Stimulated activated CD8-positive, alpha-beta memory T cell treated with anti-CD3 and anti-CD28 coated beads, Interleukin-12 subunit alpha, Interleukin-12 subunit beta, amount 100 ng/mL, for 4 hours (primary cell): Measurements from ENCODE around the gene PLCB1.
"Not testable (repeated sequence)": the region's sequence is repeated elsewhere in the genome, so short reads cannot be mapped to it uniquely, and the experiment has no call there.

Experiments used
- DNase-seq: peaks from one replicate; pipeline ENCODE4 v3.0.0-alpha.2; 2020; ENCODE audit warnings: low read depth

The PLCB1 gene

GRCh38 chr20:8842525-8842924 lies 710.5 kb downstream of the PLCB1 start:
- no peak for DNase-seq

GRCh38 chr20:8844179-8844578 lies 712.1 kb downstream of the PLCB1 start:
- no peak for DNase-seq

- no peak for DNase-seq
Measured at GRCh38 chr20:8849990-8850389, 717.9 kb downstream of the PLCB1 start.

DNA sequence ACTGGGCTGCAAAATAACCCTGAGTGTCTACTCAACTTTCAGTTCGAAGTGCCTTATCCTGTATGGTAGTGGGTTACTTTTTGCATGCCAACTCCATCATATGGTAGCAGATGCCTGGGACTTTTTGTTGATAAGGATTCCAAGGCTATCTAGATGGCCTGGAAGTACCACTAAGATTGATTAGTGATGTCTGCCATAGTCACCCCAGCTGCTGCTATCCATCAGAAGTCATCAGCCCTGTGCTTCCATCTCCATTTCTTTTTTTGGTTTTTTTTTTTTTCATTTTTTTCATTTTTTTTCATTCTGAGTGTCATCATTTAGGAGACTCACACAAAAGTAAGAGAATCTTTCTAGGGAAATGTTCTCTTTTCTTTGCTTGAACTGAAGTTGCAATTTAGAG lies 719.4 kb downstream of the PLCB1 start:
- DNase-seq = no peak

- DNase-seq = not testable (repeated sequence)
Measured at GRCh38 chr20:8851919-8852318, 719.9 kb downstream of the PLCB1 start.

- not testable (repeated sequence) for DNase-seq
Measured at GRCh38 chr20:8853211-8853610, 721.1 kb downstream of the PLCB1 start.

GRCh38 chr20:8853805-8854338 lies 721.8 kb downstream of the PLCB1 start:
- DNase-seq = no peak

DNA sequence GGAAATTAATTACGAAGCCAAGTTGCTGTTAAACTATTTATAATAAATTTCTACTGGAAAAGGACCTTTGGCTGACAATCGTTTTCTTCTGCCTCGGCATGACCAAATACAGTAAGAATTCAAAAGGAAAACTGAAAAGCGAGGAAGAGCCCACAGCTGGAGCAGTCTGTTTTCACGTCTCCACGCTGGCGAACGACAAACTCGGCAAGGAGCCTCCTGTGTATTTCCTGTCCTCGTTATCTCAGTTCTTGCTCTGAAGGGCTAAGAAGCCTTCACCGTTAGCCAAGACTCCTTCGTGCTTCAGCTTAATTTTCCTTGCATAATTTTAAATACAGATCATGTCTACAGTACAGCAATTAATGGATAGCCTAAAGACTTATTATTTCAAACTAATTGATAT lies 722.5 kb downstream of the PLCB1 start:
- no peak for DNase-seq

DNA sequence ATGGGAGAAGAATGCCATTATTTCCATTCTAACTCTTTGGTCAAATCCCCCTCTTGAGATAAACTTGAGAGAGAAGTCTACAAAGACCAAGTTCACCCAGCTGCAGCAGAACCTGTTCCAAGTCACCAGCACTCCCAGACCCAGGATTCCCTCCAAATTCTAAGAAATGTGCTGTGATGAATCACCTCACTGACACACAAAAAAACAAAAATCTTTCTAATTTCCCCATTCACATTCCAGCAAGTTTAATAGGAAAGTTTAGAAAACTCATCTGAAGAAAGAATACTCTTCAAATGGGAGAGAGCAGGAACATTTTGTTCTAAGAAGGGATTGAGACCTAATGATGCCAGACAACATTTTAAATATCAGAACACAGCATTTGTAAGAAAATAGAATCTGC lies 723.2 kb downstream of the PLCB1 start:
- DNase-seq = no peak

- DNase-seq = no peak
Measured at GRCh38 chr20:8856668-8857067, 724.6 kb downstream of the PLCB1 start.

- no peak for DNase-seq
Measured at GRCh38 chr20:8858181-8858787, 726.2 kb downstream of the PLCB1 start.

DNA sequence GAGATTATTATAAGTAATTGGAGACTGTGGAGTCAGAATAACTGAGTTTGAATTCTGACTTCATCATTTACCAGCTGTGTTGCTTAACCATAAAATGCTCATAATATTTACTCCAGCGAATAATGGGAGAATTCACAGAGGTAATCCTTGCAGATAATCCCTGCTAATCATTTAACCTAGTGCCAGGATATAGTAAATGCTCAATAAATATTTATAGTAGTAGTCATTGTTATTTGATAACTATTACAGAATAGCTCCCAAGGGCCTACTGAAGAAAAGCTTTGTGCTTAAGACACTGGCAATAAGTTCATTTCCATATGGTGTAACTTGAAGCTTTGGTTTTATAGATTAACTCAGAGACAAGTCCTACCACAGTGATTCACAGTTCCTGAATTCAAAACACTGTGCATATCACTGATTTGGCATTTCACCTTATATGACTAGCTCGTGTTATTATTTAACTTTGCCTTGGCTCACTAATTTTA lies 728.0 kb downstream of the PLCB1 start:
- no peak for DNase-seq

GRCh38 chr20:8862092-8862491 lies 730.0 kb downstream of the PLCB1 start:
- no peak for DNase-seq

GRCh38 chr20:8865636-8866035 lies 733.6 kb downstream of the PLCB1 start:
- DNase-seq = no peak

- DNase-seq = no peak
Measured at GRCh38 chr20:8867038-8867740, 735.1 kb downstream of the PLCB1 start.

DNA sequence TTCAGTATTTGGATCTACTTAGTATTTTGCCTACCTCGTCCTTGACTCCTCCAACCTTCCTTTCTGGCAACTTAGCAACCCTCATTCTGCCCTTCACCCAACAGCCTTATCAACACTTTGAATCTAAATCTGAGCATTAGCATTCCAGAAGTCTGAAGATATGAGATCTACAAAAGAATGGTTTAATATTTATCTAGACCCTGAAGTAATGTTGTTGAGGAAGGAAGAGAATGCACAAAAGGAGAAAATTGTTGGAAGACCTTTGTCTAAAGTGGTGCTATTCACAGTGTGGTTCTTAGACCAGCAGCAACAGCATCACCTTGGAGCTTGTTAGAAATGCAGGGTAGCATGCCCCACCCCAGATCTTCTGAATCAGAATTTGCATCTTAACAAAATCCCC lies 738.6 kb downstream of the PLCB1 start:
- DNase-seq = no peak

- DNase-seq = no peak
Measured at GRCh38 chr20:8874437-8874836, 742.4 kb downstream of the PLCB1 start.

GRCh38 chr20:8875586-8875985 lies 743.5 kb downstream of the PLCB1 start:
- DNase-seq = no peak

DNA sequence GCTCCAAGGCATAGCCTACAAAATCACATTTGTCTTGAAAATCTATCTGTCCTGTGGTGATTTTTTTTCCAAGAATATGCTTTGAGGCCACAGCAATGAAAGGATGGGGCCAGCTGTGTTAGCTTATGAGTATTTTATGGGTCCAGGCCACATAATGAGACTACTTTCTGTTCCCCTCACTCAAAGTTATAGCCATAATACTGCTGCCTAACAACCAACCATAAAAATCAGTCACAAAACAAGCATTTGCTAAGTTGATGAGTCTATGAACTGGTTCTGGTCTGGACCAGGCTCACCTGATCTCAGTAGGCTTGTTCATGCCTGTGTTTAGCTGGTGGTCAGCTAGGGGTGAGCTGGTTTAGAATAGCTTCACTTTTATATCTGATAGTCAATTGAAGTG lies 744.3 kb downstream of the PLCB1 start:
- no peak for DNase-seq

DNA sequence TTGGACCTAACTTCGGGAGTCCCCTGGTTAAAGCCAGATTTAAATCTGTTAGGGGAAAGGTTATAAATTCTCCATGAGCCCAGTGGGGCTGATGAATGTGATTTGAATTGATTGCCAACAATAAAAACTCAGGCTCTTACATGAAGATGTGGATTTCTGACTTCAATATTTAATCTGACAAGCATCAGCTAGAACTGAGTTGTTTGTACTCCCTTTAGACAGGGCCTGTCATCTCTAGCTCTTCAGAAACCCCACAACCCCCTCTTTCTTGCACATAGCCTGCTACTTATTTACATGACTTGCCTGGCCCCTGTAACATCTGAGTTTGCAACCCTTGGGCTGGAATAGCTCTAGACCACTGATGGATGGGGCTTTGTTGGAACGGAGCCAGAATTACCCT lies 745.2 kb downstream of the PLCB1 start:
- no peak for DNase-seq

GRCh38 chr20:8879669-8880068 lies 747.6 kb downstream of the PLCB1 start:
- DNase-seq = no peak

DNA sequence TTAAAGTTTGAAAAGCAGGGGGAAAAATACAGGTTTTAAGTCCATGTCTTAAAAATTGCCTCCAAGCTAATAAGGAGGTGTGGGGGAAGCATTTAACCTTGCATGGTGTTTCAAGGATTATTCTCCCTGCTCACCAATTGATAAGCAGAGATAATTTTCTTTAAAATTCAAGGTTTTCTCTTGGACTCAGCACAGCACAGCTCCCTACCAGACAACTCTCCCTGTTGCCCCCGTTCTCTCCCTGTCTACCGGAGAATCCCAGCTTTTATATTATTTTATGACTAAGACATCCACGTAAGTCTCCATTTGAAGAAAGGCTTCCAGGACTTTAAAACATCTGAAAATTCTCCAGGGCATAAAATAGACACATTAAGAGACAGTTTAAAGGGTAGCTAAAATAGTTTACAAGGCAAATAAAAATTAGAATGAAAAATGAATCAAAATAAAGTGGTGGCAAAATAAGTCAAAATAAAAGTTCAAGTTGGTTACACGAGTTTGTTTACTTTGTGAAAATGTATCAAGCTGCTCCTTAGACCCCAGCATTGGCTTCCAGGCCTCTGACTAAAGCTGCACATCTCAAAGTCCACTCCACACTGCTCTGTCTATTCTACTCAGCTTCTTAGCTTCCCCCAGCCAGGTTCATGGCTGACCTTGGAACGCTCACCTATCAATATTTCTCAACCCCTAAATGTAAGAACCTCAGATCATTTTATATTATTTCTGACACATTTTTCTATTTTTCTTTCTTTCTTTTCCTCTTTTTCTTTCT lies 748.2 kb downstream of the PLCB1 start:
- DNase-seq = no peak

DNA sequence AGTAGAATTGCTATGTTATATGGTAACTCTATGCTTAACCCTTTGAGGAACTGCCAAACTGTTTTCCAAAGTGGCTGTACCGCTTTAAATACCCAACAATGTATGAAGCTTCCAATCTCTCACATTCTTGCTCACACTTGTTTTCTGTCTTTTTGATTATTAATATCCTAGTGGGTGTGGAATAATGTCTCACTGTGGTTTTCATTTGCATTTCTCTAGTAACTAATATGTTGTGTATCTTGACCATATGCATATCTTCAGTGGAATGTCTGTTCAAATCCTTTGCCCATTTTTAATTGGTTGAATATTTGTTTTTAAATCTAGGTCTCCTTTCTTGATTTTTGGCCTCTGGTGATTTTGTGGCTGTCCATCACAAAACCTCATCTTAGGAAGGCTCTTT lies 759.0 kb downstream of the PLCB1 start:
- no peak for DNase-seq
